CD4-positive, alpha-beta T cell treated with Interleukin-15 for 1 hour (primary cell): ENCODE results near the gene ZNFX1.
A peak's percentile ranks its signal among the peaks of the same experiment; 100 is the strongest.
"Not testable (repeated sequence)": the region's sequence is repeated elsewhere in the genome, so short reads cannot be mapped to it uniquely, and the experiment has no call there.

Experiments used
- DNase-seq: peaks from one replicate; pipeline ENCODE4 v3.0.0-alpha.2; 2020

Gene ZNFX1

DNA sequence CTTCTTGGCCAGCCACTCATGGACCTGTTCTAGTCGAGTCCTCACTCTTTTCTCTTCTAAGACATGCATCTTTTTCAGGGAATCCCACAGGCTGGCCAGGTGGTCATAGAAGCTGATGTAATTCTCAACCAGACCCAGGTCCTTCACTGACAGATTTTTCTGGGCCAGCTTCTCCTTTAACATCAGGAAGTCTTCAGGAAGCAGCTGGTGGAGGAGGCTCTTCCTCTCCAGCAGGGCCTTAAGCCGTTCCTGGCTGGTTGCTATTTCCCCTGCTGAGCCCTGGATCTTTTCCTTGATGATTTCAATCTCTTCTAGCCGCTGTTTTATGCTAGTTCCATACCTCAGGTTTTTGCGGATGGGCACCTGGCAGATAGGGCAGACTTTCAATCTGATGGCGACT is 30.1 kb downstream of the ZNFX1 start:
- DNase-seq: no peak

DNA sequence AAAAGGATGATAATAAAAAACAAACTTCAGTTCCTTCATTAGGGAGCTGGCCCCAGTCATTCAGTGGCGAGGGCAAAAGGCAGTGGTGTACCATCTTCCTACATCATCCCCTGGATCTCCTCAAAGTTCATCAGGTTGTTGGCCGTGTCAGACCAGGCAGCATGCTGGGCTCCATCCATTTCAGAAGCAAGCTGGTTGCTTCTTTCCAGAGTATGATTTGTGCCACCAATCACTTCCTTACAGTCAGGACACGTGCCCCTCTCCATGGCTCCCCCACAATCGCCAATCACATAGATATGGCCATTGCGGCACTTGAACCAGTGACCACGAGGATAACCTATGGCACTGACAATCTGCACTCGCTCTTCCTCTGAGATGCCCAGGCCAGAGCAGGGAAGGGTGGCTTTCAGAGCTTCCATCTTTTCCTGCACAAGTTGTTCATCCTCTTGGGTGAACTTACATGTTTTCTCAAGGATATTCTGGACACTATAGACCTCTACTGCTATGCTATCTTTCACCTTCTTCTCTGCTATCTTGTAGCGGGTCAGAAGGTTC is 30.6 kb downstream of the ZNFX1 start:
- DNase-seq: no peak

GRCh38 chr20:49245921-49246740 is 31.7 kb downstream of the ZNFX1 start:
- DNase-seq: no peak

DNA sequence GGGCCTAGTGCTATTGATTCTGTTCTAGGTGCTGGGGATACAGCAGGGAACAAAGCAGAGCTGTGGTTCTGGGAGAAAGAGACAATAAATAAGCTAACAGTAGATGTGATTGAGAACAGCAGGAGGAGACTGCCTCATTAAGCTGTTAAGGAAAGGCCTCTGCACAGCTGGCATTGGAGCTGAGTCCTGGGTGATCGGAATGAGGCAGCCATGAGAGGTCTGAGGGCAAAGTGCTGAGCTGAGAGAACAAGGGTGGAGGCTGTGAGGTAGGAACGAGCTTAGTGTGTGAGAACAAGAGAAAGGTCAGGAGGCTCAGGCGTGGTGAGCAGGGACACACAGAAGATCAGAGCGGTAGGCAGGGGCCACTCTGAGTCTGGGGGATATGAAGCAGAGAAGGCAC is 40.3 kb downstream of the ZNFX1 start:
- no peak for DNase-seq

- no peak for DNase-seq
Measured at GRCh38 chr20:49236301-49236700, 41.6 kb downstream of the ZNFX1 start.

DNA sequence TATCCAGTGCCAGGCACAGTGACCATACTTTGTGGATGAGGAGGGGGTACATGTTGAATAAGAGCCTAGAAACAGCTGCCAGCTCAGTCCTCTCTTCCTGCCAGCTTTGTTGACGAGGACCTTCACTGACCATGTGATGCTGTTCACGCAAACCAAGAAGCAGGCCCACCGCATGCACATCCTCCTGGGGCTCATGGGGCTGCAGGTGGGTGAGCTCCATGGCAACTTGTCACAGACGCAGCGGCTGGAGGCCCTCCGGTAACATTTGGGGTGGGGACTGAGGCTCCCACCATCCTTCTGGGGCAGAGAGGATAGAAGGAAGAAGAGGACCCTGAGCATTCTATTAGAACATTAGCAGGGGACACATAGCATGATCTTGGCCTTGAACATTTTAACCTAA is 43.0 kb downstream of the ZNFX1 start:
- DNase-seq: no peak

DNA sequence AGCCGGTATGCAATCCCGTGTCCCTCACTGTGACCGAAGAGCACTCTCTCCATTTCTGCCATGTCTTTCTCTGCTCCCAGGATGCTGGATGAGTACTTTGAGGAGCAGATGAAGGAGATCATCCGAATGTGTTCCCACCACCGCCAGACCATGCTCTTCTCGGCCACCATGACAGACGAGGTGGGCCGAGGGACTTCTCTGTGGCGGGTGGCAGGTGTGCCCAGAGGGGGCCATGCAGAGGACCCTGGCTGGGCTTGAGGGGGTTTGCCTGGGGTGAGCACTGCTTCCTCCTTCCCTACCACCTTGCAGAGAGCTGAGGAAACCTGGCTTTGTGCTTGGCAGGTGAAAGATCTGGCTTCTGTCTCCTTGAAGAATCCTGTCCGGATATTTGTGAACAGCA is 44.6 kb downstream of the ZNFX1 start:
- DNase-seq: no peak

DNA sequence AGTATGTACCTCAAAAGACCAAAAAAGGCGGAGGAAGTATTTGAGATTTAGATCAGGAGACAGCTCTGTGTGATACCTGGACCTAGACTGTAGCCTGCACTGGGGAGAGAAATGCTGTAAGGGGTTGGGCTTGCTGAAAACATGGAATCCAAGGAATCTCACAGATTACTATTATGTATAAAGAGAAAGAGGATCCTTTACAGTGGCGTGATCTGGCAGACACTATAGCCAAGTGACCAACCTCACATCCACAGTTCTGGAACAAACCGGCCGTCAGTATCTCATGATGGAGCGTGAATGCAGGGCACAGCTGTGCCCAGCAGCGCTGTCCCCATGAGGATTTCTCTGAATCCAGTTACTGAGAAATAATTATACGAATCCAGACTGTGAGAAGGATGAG is 46.4 kb downstream of the ZNFX1 start:
- DNase-seq: no peak

DNA sequence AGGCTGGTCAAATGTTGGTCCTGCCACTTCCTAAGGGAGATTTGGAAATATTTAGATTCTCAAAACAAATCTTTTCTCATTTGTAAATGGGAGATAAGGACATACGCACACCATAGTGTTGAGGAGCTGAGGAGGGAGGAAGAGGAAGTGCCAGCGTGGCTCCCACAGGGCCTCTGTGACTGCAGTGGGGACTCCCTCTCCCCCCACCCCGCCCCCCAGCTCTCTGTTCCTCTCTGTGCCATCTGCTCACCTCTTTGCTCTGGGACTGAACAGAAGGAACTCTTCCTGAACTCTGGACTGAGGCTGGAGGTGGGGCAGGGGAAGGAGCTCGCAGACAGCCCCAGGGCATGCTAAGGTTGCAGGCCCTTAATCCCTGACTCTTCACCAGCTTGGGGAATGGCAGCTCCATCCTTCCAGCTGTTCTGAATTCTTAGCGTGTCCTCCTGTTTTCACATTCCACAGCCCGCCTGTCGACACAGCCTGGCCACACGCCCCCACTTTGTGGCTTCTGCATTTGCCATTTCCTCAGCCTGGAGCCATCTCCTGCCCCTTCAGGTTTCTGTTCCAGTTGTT is 47.2 kb downstream of the ZNFX1 start:
- peak; percentile 44 for DNase-seq

DNA sequence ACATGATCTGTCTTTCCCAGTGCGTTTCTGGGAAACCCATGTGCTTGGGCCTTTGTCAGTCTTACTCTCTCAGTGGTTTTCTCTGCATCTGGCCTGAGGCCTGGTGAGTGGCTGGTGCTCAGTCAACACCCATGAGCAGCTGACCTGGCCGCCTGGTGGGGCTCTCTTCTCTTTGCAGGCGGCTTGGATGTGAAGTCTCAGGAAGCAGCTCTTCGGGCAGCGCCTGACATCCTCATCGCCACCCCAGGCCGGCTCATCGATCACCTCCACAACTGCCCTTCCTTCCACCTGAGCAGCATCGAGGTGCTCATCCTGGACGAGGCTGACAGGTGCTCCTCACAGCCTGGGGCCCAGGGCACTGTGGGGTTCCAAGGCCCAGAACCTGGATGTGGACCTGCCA is 47.8 kb downstream of the ZNFX1 start:
- DNase-seq: no peak

- DNase-seq: no peak
Measured at GRCh38 chr20:49229381-49229780, 48.5 kb downstream of the ZNFX1 start.

GRCh38 chr20:49228676-49229075 is 49.2 kb downstream of the ZNFX1 start:
- DNase-seq: no peak

DNA sequence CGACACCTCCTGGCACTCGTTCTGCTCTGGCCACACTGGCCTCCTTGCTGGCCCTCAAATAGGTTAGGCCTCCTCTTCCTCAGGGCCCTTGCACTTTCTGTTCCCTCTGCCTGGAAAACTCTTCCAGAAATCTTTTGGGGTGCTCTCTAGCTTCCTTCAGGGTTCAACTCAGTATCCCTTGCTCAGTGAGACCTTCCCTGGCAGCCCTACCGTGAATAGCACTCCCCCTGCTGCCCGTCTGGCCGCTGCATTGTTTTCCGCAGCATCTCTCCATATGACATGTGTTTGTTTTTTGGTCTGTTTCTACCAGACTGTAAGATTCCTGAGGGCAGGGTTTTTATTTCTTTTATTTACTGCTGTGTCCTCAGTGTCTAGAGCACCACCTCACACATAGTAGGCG is 52.0 kb downstream of the ZNFX1 start:
- no peak for DNase-seq

DNA sequence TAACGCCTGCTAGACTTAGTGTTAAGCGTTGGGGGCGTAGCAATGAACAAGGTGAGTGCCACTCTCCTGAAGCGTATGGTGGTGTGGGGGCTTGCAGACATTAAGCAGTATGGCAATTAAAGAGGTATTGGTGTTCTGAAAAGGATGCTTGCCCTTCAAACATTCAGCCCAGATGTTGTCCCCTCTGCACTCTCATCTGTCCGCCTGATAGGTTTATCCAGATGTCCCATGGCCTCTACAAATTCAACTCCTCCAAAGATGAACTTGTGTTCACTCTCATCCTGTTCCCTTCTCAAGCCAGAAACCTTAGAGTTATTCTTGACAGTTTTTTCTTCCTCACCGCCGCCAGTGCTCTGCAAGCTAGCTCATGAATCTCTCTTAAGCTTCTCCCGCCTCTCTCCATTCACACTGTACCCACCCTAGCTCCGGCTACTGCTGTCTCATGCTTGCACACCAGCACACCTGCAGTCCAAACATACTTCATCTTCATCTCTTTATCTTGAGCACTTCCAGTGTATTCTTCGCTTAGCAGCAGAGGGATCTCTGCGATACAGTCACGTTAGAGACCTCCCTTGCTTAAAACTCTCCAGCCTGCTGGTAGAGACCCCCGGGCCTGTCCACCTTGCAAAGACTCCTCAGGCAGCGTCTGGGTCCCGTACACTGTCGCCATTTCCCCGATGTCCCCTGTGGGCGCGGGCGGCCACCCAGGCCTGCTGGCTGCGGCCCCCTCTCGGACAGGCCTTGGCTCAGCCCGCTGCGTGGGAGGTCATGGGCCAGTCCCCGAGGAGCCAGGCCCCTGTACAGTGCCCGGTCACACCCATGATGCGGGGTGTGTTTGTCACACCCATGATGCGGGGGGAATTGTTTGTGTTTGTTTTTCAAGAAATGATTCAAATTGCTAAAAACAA is 57.7 kb downstream of the ZNFX1 start:
- DNase-seq: no peak

DNA sequence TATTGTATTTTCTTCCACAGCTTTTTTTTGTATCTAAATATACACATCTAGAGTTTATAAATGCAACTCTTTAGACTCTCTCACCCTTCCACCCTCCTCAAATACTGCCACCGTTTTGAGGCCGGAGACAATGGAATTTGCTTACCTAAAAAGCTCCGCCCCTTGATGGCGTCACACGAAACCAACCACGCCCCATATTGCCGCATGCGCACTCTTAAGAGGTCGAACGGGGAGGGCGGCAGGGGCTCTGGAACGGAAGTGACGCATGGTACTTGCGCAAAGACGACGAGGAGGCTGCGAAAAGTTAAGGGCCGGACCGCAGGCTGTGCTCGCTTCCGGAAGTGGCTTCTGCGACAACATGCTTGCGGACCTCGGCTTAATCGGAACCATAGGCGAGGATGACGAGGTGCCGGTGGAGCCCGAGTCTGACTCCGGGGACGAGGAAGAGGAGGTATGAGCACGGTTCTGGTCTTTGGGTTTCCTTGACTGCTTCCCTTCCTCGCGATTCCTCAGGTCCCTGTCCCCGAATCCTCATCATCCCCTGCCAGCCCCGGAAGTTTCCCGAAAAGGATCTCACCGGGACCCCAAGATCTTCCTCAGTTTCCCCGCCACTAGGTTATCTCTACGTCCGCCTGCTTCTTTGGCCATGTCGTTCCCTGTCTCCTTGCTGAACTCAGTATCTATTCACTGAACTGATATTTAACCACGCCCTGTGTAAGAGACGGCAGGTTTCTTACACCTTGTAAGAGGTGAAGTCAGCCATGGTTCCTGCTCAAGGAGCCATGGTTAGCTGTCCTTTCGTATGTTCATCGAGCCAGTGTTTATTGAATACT is 58.5 kb downstream of the ZNFX1 start, which contains the start of gene DDX27:
Gene DDX27 (plus strand): TSS at position 326 of the 833 bp plus-strand sequence. CDS start 33 bp downstream, at position 359.
- peak; percentile 98 for DNase-seq

- DNase-seq: not testable (repeated sequence)
Measured at GRCh38 chr20:49218739-49219090, 59.1 kb downstream of the ZNFX1 start.

DNA sequence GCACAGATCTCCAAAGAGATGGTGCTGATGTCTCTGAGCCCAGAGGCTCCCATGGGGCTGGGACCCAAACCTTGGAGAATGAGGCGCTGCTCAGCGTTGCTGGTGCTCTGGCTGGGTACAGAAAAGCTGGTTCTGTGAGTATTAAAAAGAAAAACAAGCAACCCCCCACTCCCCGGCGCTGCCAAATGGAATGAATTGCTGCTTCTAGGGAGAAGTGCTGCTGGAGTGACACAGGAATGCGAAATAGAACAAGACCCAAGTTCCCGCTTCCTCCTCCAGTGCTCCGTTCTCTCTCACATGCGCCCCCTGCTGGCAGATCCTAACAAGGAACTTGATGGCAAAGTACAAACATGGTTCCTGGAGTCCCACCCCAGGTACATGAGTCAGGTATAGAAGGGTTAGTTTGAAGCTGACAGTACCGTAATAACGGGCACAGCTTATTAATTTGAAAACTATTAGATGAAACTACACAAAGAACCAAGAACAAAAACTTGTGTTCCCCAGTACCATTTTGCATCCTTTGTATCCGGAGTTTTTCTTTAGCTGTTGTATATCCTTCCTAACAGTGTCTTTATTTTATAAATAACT is 60.8 kb downstream of the ZNFX1 start:
- DNase-seq: peak; percentile 86

- DNase-seq: no peak
Measured at GRCh38 chr20:49215232-49215631, 62.6 kb downstream of the ZNFX1 start.

DNA sequence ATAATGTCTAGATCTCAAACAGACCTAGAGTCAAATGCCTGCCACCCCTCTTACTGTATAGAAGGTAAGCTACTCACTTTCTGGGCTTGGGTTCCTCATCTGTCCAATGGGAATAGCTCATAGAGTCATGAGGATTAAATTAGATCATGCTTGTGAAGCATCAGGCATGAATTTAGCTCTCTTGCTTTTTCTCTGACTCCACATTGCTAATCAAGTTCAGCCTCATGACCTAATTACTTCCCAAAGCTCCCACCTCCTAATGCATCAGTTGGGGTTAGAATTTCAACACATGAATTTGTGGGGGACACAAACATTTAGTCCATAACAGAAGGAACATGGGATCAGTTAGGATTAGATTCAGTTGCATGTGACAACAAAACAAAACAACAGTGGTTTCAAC is 63.3 kb downstream of the ZNFX1 start:
- DNase-seq: no peak

- no peak for DNase-seq
Measured at GRCh38 chr20:49210757-49211110, 67.1 kb downstream of the ZNFX1 start.

- no peak for DNase-seq
Measured at GRCh38 chr20:49210101-49210756, 67.6 kb downstream of the ZNFX1 start.

DNA sequence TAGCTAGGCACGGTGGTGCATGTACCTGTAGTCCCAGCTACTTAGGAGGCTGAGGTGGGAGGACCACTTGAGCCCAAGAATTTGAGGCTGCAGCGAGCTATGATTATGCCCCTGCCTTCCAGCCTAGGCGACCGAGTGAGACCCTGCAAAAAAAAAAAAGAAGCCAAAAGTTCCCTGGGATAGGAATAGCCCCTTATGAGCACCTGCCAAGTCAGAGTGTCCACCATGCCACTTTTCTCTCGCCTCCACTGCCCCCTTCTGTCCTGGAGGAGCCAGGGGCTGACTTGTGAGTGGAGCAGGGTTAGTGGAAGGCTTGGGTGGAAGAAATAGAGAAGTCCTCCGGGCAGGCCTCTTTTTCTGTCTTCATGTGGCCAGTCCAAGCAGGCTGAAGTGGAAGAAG is 70.8 kb downstream of the ZNFX1 start:
- DNase-seq: no peak
